Transverse colon (tissue), 4 donors: ENCODE measurements around the gene ZNF425.

Source experiments
- EP300 ChIP-seq: sonication (generic); formaldehyde crosslinking; IDR thresholded peaks from one replicate; pipeline ENCODE4 v1.6.1; 2017; ENCODE audit warnings: antibody characterized with exemption, low read depth
- POLR2A ChIP-seq: fragments of 450-650 bp; IDR thresholded peaks from one replicate; pipeline ENCODE4 v1.6.1; 2016; ENCODE audit warnings: antibody characterized with exemption, mild to moderate bottlenecking, moderate library complexity
- POLR2AphosphoS5 ChIP-seq, 3 donors: sonication (generic); formaldehyde crosslinking; IDR thresholded peaks; one replicate each; pipeline ENCODE4 v1.6.1; 2016; ENCODE audit warnings: antibody characterized with exemption in 3 of 3
- TF ChIP-seq, protein P1 (sequence below), 5 experiments: fragments of 200-600 bp in 3 of 5; fragments of 450-650 bp in 2 of 5; sonication (generic) in 3 of 5; IDR thresholded peaks; 1 replicate in 2 of 5; 2 replicates in 3 of 5; pipeline ENCODE4 v1.5.1; 2016 to 2017; ENCODE audit warnings: antibody characterized with exemption in 5 of 5, inconsistent platforms in 3 of 5, mild to moderate bottlenecking in 2 of 5, moderate library complexity in 1 of 5

DNA sequence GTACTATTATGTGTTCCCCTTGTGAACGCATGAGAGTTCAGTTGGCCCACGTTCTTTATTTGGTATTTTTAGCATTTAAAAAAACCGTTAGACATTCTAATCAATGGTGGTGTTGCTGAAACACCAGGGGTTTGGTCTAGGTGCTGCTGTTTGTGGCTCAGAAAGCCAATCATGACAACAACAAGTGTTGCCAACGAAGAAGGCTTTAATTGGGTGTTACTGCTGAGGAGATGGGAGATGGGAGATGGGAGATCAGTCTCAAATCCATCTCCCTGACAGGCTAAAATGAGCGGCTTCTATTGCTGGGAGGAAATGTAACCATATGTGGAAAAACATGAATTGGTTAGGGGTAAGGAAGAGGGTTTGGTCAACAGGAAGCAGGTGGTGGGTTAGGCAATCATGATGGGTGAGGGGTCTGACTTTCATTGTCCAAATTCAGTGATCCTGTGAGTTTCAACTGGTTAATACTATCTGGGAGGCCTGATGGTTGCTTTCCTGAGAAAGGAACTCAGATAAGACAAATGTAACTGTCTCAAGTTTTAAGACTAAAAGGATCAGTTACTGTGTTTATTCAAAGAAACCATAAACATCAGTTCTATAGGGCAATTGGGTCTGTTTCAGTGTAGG is 4.6 kb upstream of the ZNF425 start:
- TF ChIP-seq, protein P1, sequence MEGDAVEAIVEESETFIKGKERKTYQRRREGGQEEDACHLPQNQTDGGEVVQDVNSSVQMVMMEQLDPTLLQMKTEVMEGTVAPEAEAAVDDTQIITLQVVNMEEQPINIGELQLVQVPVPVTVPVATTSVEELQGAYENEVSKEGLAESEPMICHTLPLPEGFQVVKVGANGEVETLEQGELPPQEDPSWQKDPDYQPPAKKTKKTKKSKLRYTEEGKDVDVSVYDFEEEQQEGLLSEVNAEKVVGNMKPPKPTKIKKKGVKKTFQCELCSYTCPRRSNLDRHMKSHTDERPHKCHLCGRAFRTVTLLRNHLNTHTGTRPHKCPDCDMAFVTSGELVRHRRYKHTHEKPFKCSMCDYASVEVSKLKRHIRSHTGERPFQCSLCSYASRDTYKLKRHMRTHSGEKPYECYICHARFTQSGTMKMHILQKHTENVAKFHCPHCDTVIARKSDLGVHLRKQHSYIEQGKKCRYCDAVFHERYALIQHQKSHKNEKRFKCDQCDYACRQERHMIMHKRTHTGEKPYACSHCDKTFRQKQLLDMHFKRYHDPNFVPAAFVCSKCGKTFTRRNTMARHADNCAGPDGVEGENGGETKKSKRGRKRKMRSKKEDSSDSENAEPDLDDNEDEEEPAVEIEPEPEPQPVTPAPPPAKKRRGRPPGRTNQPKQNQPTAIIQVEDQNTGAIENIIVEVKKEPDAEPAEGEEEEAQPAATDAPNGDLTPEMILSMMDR (IDR thresholded peaks at IDR 0.05): no peak
- TF ChIP-seq EP300 (no peak), POLR2A (no peak), POLR2AphosphoS5 (IDR thresholded peaks at IDR 0.05) (no peak)
